ENCODE data around the gene QPCT.

Gene QPCT

DNA sequence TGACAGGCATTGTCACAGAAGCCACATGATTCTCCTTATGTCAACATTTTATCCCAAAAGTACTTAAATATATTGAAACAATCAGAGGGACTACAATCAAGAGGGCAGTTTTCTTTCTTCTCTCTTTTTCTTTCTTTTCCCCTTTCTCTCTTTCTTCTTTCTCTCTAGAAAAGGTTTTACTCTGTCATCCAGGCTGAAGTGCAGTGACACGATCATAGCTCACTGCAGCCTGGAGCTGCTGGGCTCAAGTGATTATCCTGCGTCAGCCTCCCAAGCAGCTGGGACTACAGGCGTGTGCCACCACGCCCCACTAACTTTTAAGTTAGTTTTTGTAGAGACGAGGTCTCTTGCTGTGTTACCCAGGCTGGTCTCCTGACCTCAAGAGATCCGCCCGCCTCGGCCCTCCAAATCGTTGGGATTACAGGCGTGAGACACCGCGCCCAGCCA is 18.8 kb upstream of the QPCT start:
- no peak for DNase-seq

GRCh38 chr2:37326285-37326684 is 18.1 kb upstream of the QPCT start:
- no peak for DNase-seq

GRCh38 chr2:37326866-37327634 is 17.4 kb upstream of the QPCT start:
- DNase-seq: no peak

DNA sequence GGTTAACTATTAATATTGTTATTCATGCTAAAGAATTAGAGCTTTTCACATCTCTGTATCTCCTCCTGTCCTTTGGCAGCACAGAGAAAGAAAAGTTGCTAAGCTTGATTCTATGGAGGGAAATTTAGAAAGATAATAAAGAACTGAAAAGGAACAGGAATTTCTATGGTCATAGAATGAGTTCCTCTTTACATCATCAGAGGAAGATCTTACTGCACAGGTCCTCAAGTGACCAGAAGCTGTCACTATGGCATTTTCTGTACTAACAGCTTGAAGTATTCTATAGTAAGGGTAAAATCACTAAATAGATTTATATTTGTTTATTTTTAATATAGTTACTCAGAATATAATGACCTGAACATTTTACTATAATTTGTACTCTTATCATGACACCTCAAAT is 13.7 kb upstream of the QPCT start:
- DNase-seq: no peak

DNA sequence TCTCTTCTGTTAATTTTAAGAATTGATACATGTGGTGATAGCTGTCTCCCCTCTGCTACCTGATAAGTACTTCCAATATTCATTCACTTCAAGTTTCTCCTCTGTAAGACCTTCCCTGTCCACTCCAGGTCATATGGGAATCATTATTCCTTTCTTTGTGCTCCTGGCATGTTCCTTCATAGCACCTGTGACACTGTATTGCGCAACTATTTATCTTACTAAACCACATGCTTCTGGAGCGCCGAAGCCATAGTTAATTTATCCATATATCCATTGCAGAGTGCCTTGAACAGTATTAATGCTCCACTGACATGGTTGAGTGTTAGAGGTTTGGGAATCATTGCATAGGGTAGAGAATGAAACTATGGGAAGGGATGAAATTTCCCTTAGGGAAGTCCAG is 11.9 kb upstream of the QPCT start:
- DNase-seq: no peak

DNA sequence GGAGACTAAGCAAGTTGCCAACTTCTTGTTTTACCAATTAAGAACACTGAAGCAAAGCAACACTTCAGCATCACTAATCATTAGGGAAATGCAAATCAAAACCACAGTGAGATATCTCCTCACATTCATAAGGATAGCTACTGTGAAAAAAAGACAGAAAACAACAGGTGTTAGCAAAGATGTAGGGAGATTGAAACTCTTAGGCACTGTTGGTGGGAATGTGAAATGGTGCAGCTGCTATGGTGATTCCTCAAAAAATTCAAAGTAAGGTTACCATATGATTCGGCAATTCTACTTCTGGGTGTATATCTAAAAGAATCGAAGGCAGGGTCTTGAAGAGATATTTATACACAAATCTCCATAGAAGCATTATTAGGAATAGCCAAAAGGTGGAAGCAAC is 11.2 kb upstream of the QPCT start:
- no peak for DNase-seq

DNA sequence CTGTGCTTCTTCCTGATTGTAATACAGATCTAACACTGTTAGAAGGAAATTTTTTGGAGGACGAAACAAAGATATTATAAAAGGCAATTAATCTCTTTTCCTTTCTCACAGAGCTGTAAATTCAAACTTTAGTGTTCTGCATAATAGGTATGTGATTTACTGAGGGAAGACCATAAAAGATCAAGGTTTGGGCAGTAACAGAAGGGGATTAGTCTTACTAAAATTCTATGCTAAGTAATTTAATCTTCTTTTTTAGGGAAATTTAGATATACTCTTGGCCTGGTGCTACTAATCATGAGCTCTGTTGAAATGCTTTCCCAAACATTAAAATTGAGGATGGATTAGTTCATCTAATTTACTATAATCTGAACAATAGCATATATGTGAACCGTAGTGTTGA is 8.8 kb upstream of the QPCT start:
- no peak for DNase-seq

- no peak for DNase-seq
Observed at GRCh38 chr2:37337620-37338280, 6.7 kb upstream of the QPCT start.

- no peak for DNase-seq
Observed at GRCh38 chr2:37338933-37339332, 5.5 kb upstream of the QPCT start.

DNA sequence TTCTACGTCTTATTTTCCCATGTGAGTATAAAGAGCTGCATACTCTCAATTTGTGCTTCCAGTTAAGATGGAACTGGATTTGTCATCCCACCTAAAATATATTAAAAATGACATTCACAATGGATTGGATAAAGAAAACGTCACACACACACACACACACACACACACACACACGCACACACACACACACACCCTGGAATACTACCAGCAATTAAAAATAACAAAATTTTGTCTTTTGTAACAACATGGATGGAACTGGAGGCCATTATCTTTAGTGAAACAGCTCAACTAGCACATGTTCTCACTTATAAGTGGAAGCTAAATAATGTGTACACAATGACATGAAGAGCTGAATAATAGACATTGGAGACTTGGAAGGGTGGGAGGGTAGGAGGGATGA is 3.8 kb upstream of the QPCT start:
- no peak for DNase-seq

DNA sequence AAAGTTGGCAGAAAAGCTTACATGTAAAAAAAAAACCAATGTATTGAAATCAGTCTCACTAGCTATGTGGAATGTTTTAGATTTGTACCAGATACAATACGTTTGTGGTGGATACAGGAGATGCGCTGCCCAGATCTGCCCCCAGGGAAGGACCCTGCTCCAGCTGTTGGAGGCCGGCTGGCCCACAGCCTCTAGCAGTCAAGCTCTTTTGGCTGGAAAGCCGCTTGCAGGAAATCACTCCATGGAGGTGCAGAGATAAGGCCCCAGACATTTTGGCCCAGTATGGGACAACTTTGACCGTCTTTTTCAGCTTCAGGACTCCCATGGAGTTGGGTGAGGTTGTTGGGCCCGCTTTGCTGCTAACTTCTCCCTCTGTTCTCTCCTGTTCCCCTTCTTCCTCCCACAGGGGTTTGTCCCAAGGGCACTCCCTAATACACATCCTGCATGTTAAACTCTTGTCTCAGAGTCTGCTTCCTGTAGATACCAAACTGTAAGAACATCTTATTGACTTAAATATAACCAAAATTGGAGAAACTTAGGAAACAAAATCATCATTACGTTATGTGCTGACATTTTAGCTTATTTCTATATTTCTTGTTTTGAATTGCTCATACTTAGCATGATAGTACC is 1.7 kb upstream of the QPCT start:
- DNase-seq: no peak

DNA sequence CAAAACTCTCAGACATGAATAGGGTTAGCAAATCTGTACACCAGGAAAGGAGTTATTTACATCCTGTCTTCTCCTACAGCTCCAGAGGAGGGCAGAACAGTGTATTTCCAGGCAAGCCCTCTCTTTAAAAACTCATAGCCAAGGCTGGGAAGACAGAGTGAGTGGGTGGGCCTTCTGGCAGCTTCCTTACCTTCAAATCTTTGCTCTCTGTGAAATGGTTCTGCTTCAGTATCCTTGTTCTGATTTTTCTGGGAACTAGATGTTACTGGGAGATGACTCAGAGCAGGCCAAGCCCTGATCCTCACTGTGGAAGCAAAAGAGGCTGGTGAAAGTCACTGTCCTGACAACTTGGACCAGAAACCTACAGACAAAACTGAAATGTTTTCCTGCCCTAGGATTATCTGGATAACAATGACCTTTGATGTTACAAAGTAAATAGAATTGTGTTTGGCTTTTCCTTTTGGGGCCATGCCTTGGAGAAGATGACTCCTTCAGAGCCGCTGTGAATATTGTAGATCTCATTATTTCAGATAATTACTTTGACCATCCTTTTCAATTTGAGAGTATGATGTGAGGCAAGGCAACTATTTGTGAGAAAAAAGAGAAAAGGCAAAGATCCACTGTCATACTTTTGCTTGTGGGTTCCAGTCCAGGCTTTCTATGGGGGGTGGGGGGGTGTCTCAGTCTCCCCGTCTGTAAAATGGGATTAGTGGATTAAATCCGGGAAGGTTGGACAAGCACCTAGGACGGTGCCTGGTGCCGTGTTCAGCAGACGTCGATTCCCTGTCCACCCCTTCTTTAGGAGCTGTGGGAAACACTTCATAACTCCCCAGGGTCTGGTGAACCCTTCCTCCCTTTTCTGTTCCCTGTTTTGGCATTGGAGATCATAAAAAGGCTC is 644 bp upstream of the QPCT start:
- no peak for DNase-seq

DNA sequence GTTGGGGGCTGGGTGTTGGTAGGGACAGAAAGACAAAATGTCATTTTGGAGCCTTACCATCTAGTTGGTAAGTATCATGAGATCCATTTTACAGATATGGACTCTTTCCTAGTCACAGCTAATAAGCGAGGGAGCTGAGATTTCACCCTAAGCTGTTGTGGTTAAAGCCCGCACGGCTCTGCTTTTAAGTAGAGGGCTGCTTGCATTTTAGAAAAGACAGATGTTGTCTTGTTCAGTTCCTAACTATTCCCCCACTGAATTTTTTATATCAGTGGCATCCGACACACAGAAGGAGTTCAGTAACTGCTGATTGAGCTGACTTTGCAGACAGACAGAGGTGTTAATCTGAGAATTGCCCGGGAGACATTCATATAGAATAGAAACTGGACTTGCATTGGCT is 3.7 kb downstream of the QPCT start:
- no peak for DNase-seq

GRCh38 chr2:37349231-37349860 is 4.9 kb downstream of the QPCT start:
- DNase-seq: no peak

- no peak for DNase-seq
Observed at GRCh38 chr2:37350034-37350433, 5.6 kb downstream of the QPCT start.

DNA sequence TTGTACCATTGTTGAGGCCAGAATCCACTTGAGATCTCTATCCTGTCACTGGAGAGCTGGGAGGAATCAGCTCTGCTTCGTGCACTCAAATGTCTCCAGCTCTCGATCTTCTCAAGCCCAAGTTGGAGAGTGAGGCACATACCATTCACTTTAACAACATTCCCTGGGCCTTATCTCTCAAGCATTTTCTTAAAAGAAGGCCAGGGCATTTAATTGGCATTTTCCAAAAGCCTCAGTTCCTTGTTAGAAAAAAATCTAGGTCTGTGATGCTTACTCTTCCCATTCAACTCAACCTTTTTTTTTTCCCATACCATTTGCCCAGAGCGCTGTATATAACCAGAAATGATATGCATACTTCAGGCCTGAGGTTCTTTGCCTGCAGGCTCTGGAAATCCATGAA is 10.1 kb downstream of the QPCT start:
- DNase-seq: no peak

- DNase-seq: no peak
Observed at GRCh38 chr2:37355735-37356134, 11.3 kb downstream of the QPCT start.

DNA sequence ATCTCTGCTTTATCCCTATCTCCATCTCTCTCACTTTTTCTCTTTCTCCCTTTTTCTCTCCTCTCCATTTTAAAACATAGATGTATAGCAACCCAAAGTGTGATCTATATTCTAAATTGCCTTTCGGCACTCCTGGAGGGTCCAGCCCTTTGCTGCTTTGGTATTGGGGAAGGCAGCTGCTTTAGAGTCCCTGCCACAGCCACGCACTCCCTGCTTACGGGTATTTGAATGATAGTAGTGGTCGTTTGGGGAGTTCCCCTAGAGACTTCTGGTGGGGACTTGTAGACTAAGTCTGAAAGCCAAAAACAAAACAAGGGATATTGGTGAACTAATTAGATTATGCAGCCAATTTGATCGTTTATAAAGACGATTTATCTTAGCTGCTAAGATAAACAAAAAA is 11.9 kb downstream of the QPCT start:
- no peak for DNase-seq

GRCh38 chr2:37357069-37357468 is 12.6 kb downstream of the QPCT start:
- no peak for DNase-seq

DNA sequence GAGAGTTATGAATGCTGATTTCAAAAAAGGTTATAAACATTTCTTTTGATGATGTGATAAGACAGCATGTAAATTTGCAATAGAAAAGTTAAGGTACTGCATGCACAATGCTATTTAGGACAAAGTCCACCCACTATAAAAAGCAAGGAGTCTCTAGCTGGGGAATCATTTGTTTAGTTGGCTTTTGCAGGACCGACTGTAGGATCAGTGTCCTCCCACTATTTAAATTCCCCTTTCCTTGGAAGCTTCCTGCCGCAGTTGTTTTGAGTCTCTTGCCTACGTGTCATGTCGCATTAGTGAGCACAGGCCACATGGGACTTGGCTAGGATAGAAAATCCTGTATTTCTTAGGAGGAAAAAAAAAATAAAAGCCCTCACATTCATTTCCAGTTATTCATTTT is 13.1 kb downstream of the QPCT start:
- no peak for DNase-seq

DNA sequence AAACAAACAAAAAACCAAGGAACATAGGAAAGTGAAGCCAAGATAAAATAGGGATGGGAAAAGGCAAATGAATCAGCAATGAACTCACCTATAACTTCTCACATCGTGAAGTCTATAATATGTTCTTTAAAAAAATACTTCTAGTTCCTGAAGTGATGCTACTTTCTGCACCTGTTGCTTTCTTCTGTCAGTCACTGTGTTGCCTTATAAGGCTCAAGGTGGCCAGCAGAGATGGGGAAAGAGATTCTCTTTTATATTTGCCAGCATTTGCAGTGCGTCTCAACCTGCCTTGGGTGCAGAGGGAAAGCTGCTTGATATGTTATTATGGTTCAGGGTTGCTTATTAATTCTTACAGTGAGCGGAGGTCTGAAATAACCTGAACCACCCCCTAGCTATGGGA is 14.0 kb downstream of the QPCT start:
- DNase-seq: no peak

DNA sequence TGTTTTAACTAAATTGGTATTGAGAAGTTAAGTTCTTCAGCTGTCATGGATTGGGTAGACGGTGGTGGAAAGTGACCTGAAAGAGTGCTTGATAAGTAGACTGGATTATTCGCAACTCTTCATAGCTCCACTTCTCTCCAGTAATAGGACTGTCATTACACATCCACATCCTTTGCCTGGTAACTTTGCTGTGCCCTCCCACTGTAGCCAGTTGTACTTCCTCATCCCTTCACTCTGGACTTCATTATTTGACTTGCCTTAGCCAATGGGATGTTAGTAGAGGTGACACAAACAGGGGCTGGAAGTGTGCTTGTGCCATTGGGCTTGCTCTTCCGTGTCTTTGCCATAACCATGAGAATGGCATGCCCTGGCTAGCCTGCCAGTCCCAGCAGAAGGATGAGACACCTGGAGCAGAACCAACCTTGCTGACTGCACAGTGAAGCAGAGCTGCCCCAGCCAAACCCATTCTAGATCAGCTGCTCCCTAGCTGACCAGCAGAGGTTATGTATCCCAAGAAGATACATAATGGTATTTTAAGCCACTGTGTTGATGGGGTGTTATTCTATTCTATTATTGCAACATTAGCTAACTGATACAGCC is 16.9 kb downstream of the QPCT start:
- no peak for DNase-seq
